CD14-positive monocyte (primary cell): ENCODE measurements around the gene ELFN1. TPM values are rescaled to one million over a fixed set of nuclear protein-coding genes. Genes with fewer than 3 reads are reported as not detected.

Experiments used
- DNase-seq, 3 donors: peaks; one replicate each; pipeline ENCODE4 v3.0.0-alpha.2; 2011 to 2022
- H2AFZ ChIP-seq: 2 replicates; pipeline ENCODE4 v1.6.0; 2012; ENCODE audit warnings: mild to moderate bottlenecking, low read depth, low read length, inconsistent platforms; ENCODE audit not compliant: insufficient read depth, poor library complexity, severe bottlenecking
- H3K27ac ChIP-seq, 2 donors: 1 replicate in 1 of 2; 2 replicates in 1 of 2; pipeline ENCODE4 v1.5.1; 2012 to 2013; ENCODE audit warnings: low read length in 2 of 2, control low read depth in 1 of 2, inconsistent platforms in 1 of 2, low read depth in 1 of 2, mild to moderate bottlenecking in 1 of 2
- H3K27me3 ChIP-seq, 2 donors: one replicate each; pipeline versions ENCODE4 v1.6.0 to v1.6.1; 2011 to 2013; ENCODE audit warnings: low read length in 2 of 2; ENCODE audit not compliant: control insufficient read depth in 2 of 2, insufficient read depth in 2 of 2
- H3K36me3 ChIP-seq, 2 donors: replicated peaks in 1 of 2; 1 replicate in 1 of 2; 2 replicates in 1 of 2; pipeline versions ENCODE4 v1.5.1 to v1.6.1; 2012 to 2013; ENCODE audit warnings: low read length in 2 of 2, control low read depth in 1 of 2, inconsistent platforms in 1 of 2, mild to moderate bottlenecking in 1 of 2; ENCODE audit not compliant: insufficient read depth in 2 of 2, control insufficient read depth in 1 of 2
- H3K4me1 ChIP-seq, 2 donors: 1 replicate in 1 of 2; 2 replicates in 1 of 2; pipeline versions ENCODE4 v1.5.1 to v1.6.1; 2012 to 2013; ENCODE audit warnings: low read length in 2 of 2, control low read depth in 1 of 2, inconsistent platforms in 1 of 2, mild to moderate bottlenecking in 1 of 2, moderate library complexity in 1 of 2; ENCODE audit not compliant: insufficient read depth in 2 of 2, control insufficient read depth in 1 of 2
- H3K4me2 ChIP-seq: replicated peaks from 2 replicates; pipeline ENCODE3; 2012; ENCODE audit warnings: low read length, moderate library complexity, mild to moderate bottlenecking; ENCODE audit not compliant: poor library complexity, severe bottlenecking; ENCODE audit errors: extremely low read depth
- H3K4me3 ChIP-seq, 3 experiments: fragments of 200-600 bp in 1 of 3; sonication (generic) in 1 of 3; replicated peaks in 1 of 3; 1 replicate in 2 of 3; 2 replicates in 1 of 3; pipeline ENCODE4 v1.5.1; 2011 to 2013; ENCODE audit warnings: low read length in 3 of 3, mild to moderate bottlenecking in 3 of 3, control low read depth in 2 of 3, low read depth in 2 of 3, inconsistent platforms in 1 of 3, moderate library complexity in 1 of 3
- H3K79me2 ChIP-seq: 2 replicates; pipeline ENCODE4 v1.6.0; 2012; ENCODE audit warnings: mild to moderate bottlenecking, control low read depth, inconsistent platforms, low read length, moderate library complexity; ENCODE audit not compliant: insufficient read depth
- H3K9ac ChIP-seq: 2 replicates; pipeline ENCODE4 v1.6.0; 2017; ENCODE audit warnings: low read length, mild to moderate bottlenecking; ENCODE audit not compliant: insufficient read depth, poor library complexity, severe bottlenecking
- H3K9me3 ChIP-seq, 2 donors: replicated peaks in 1 of 2; 1 replicate in 1 of 2; 2 replicates in 1 of 2; pipeline versions ENCODE4 v1.5.1 to v1.6.1; 2012 to 2013; ENCODE audit warnings: low read length in 2 of 2, control low read depth in 1 of 2; ENCODE audit not compliant: control insufficient read depth in 1 of 2, insufficient read depth in 1 of 2
- H4K20me1 ChIP-seq: 2 replicates; pipeline ENCODE4 v1.6.0; 2012; ENCODE audit warnings: mild to moderate bottlenecking, low read length, control low read depth, moderate library complexity; ENCODE audit not compliant: insufficient read depth
- H3K27ac Mint-ChIP-seq, 7 donors: one replicate each; pipeline ENCODE4 v1.8.0; 2020; ENCODE audit warnings: mild to moderate bottlenecking in 7 of 7, mixed read lengths in 7 of 7, moderate library complexity in 6 of 7, inconsistent platforms in 2 of 7
- H3K27me3 Mint-ChIP-seq, 3 donors: one replicate each; pipeline ENCODE4 v1.8.0; 2021 to 2022; ENCODE audit warnings: low read depth in 3 of 3, mild to moderate bottlenecking in 3 of 3, mixed read lengths in 3 of 3, moderate library complexity in 3 of 3, inconsistent platforms in 1 of 3
- H3K36me3 Mint-ChIP-seq, 2 donors: one replicate each; pipeline ENCODE4 v1.8.0; 2020; ENCODE audit warnings: mixed read lengths in 2 of 2, inconsistent platforms in 1 of 2, mild to moderate bottlenecking in 1 of 2
- H3K4me1 Mint-ChIP-seq: one replicate; pipeline ENCODE4 v1.8.0; 2020; ENCODE audit warnings: mild to moderate bottlenecking, mixed read lengths
- H3K4me3 Mint-ChIP-seq, 2 donors: one replicate each; pipeline ENCODE4 v1.8.0; 2020; ENCODE audit warnings: mild to moderate bottlenecking in 2 of 2, mixed read lengths in 2 of 2, moderate library complexity in 1 of 2
- H3K9me3 Mint-ChIP-seq, 7 donors: one replicate each; pipeline ENCODE4 v1.8.0; 2020 to 2022; ENCODE audit warnings: mixed read lengths in 7 of 7, mild to moderate bottlenecking in 6 of 7, moderate library complexity in 6 of 7, inconsistent platforms in 2 of 7
- CTCF ChIP-seq: fragments of 200-600 bp; IDR thresholded peaks from one replicate; pipeline ENCODE4 v1.8.0; 2022; ENCODE audit warnings: antibody characterized with exemption, mild to moderate bottlenecking
- whole genome bisulfite sequencing: methylation state at CpG from one replicate; pipeline ENCODE4 v1.1.5; 2013; ENCODE audit warnings: missing lambda C conversion rate; ENCODE audit not compliant: insufficient coverage; 5-methylcytosine and 5-hydroxymethylcytosine counted together
- intact Hi-C, 2 donors: fragments of 100-400 bp; cut with micrococcal nuclease; formaldehyde crosslinking; loops; one replicate each; pipeline versions ENCODE4 v1.15.0 to v1.15.1; 2023
- polyA plus RNA-seq, 3 donors: library from polyadenylated mRNA; depleted of rRNA in 1 of 3; unstranded in 2 of 3; stranded (reverse) in 1 of 3; fragments of 300-500 nt in 2 of 3; fragments of >200 nt in 1 of 3; fragmentation: Illumina TruSeq in 2 of 3; gene quantifications; 1 replicate in 2 of 3; 2 replicates in 1 of 3; pipeline ENCODE4 v1.2.3, GENCODE V29; 2012 to 2021

Gene ELFN1
- polyA plus RNA-seq, 3 donors = not detected

GRCh38 chr7:1675036-1675671 is 5.1 kb downstream of the ELFN1 start:
- H3K27ac ChIP-seq = no peak overlapping the region
- Mint-ChIP-seq H3K4me3 (no peak overlapping the region), H3K4me1 (no peaks in the 10 kb centered on the region)

More at GRCh38 chr7:1675036-1675671, 5.1 kb downstream of the ELFN1 start:
- Histone ChIP-seq H3K79me2 (no peaks in the 10 kb centered on the region), H3K4me3 (no peak overlapping the region), H2AFZ (no peak overlapping the region), H3K4me2 (no peak overlapping the region), H3K9ac (no peak overlapping the region), H3K9me3 (no peaks in the 10 kb centered on the region), H3K27me3 (peaks cover 0 to 23% of the 10 kb centered on the region in 2 donors), H3K36me3 (no peaks in the 10 kb centered on the region), H3K4me1 (no peaks in the 10 kb centered on the region), H4K20me1 (no peaks in the 10 kb centered on the region)
- whole genome bisulfite sequencing = 87% methylated on average over 24 of the region's 29 CpGs
- Mint-ChIP-seq H3K27me3 (peaks cover 23 to 41% (median 29%) of the 10 kb centered on the region in 3 donors), H3K36me3 (no peaks in the 10 kb centered on the region), H3K9me3 (peaks cover 0 to 2% (median 0%) of the 10 kb centered on the region in 7 donors), H3K27ac (no peak overlapping the region)
- no peak for DNase-seq
- intact Hi-C loops = no loop called here
- no peak for TF ChIP-seq CTCF
